Loucy (cell line): ENCODE measurements around the gene CDC14A.

ENCODE experiments used
- EZH2phosphoT487 ChIP-seq: fragments of 200-600 bp; IDR thresholded peaks from 2 replicates; pipeline ENCODE4 v1.6.1; 2018; ENCODE audit warnings: antibody characterized with exemption, mild to moderate bottlenecking, moderate library complexity, borderline replicate concordance
- TF ChIP-seq, protein P1 (sequence below): fragments of 200-600 bp; sonication (generic); conservative IDR thresholded peaks from 2 replicates; pipeline ENCODE4 v1.5.1; 2014; ENCODE audit warnings: mild to moderate bottlenecking, antibody characterized with exemption, low read length

DNA sequence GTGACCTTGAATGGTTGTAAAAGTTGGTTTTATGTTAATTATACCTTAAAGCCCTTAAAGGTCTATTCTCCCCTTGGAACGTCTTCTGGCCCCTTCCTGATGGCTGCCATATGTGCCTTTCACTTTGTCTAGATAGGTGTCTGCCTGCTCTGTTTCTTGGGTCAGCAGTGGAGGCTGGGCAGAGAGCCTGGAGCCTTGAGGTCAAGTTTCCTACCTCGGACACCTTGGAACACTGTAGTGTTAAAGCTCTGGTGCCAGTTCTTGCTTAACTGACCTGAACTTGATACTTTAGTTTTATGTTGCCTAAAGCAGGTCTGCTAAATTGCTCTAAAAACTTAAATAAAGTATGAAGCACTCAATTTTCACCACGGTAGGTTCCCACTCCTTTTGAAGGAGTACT lies 86.5 kb downstream of the CDC14A start:
- TF ChIP-seq, protein P1, sequence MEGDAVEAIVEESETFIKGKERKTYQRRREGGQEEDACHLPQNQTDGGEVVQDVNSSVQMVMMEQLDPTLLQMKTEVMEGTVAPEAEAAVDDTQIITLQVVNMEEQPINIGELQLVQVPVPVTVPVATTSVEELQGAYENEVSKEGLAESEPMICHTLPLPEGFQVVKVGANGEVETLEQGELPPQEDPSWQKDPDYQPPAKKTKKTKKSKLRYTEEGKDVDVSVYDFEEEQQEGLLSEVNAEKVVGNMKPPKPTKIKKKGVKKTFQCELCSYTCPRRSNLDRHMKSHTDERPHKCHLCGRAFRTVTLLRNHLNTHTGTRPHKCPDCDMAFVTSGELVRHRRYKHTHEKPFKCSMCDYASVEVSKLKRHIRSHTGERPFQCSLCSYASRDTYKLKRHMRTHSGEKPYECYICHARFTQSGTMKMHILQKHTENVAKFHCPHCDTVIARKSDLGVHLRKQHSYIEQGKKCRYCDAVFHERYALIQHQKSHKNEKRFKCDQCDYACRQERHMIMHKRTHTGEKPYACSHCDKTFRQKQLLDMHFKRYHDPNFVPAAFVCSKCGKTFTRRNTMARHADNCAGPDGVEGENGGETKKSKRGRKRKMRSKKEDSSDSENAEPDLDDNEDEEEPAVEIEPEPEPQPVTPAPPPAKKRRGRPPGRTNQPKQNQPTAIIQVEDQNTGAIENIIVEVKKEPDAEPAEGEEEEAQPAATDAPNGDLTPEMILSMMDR = no peak
- TF ChIP-seq EZH2phosphoT487 = no peak
